Measurements from ENCODE around the gene DOC2A.

Gene DOC2A

GRCh38 chr16:29978081-29978480 lies 32.7 kb downstream of the DOC2A start:
- TF ChIP-seq, protein P1, sequence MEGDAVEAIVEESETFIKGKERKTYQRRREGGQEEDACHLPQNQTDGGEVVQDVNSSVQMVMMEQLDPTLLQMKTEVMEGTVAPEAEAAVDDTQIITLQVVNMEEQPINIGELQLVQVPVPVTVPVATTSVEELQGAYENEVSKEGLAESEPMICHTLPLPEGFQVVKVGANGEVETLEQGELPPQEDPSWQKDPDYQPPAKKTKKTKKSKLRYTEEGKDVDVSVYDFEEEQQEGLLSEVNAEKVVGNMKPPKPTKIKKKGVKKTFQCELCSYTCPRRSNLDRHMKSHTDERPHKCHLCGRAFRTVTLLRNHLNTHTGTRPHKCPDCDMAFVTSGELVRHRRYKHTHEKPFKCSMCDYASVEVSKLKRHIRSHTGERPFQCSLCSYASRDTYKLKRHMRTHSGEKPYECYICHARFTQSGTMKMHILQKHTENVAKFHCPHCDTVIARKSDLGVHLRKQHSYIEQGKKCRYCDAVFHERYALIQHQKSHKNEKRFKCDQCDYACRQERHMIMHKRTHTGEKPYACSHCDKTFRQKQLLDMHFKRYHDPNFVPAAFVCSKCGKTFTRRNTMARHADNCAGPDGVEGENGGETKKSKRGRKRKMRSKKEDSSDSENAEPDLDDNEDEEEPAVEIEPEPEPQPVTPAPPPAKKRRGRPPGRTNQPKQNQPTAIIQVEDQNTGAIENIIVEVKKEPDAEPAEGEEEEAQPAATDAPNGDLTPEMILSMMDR (IDR thresholded peaks at IDR 0.05), result no peak

DNA sequence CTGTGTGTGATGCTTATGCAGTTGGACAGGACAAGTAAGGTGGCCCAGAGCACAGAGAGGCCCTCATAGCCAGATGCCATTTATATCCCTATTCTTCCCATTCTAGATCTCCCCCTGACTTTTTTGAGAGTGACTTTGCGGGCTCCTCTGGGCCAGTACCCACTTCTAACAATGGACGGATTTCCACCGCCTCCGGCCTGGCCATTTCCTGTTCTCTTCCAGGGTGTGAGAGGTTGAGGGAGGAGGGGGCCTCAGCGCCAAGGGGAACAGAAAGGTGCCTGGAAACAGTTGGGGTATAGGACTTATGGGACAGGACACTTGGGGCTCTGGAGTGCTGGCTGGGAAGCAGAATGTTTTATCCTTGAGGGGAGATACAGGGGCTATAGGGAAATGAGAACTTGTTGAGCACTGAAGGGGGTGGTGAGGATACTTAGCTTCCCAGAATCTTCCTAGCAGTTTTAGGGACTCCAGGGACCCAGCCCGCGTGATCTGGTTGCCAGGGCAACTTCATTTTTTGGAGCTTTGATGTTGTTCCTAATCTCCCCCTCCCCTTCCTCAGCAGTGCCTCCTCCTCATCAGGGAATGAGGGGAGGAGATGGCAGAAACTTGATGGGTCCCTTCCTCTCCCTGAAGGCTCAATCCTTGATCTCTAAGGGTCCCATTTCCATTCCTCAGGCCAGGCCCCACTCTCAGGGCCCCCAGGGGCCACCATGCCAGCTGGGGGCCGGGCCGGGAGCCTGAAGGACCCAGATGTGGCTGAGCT lies 33.6 kb downstream of the DOC2A start:
- TF ChIP-seq, protein P1 (IDR thresholded peaks at IDR 0.05), result no peak

GRCh38 chr16:29975811-29976511 lies 34.9 kb downstream of the DOC2A start:
- TF ChIP-seq, protein P1 (IDR thresholded peaks at IDR 0.05), result no peak

- TF ChIP-seq, protein P1 (IDR thresholded peaks at IDR 0.05), result no peak
Observed at GRCh38 chr16:29975134-29975538, 35.7 kb downstream of the DOC2A start.

DNA sequence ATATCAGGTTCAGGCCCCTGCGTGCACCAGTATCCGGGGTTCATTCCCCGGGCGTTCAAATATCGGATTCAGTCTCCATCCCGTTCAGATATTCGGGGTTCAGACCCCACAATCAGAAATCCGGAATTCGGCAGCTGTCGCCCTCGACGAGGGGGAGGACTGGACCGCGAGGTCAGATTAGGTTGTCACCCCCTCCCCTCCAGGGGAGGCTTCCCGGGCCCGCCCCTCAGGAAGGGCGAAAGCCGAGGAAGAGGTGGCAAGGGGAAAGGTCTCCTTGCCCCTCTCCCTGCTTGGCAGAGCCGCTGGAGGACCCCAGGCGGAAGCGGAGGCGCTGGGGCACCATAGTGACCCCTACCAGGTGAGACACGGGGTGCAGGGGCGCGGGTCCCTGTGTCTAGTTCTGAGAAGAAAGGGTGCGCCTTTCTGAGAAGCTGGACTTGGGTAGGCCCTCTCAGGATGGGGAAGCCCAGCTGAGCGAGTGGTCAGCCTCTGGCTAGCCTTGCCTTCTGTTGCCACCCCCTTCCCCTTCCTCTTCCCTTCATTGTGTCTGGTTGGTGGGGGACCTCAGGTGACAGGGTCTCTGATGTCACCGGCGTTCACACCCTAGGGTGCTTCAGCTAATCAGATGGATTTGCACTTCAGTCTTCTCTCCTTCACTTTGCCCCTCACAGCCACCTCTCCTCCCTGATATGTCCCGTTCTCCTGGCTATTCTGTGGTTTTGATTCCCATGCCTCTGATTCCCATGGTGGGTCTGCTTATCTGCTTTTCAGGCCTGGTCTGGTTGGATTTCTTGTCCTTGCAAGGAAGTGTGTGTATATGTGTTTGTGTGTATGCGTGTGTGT lies 36.3 kb downstream of the DOC2A start:
- TF ChIP-seq, protein P1 (IDR thresholded peaks at IDR 0.05), result no peak

DNA sequence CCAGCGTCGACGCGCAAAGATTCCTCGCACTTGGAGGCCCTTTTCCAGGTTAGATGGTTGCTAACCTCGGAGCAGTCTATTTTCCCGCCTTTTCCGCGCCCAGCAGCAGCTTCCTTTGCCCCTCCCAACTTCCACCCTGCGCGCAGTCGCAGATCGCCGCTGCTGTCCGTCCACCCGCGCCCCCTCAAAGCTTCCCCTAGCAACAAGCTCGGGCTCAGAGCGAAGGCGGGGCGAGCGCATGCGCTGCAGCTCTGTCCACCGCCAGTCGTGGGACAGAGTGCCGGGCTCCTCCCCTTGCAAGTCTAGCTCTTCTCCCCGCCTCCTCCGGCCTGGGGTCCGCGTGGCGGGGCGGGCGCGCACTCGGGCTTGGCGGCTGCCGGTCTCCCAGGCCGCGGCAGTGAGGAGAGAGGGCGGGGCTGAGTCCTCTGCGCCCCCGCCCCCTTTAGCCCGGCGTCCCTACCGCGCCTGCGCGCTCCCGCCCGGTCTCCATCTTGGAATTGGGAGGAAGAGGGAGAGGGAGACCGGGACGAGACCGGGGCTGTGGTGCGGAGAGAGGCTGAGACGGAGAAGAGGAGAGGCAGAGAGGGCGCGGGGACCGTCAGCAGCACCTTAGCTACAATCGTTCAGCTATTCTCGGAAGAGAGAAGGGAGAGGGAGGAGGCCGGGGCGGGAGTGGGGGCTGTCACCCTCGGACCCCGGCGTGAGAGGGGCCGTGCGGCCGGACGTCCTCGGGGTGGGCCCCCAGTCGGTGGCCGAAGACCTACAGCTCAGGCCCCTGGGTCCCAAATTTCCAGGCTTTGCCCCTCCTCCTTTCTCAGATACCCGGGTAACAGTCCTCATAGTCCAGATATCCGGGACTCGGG lies 37.2 kb downstream of the DOC2A start, which contains the start of gene TAOK2:
TAOK2 (plus strand) TSS at position 485 of the 863 bp plus-strand sequence. CDS start 3,905 bp downstream, outside the sequence.
- TF ChIP-seq, protein P1 (IDR thresholded peaks at IDR 0.05), result no peak
